K562 (cell line): ENCODE measurements around the gene BRD3OS. TPM values are rescaled to one million over a fixed set of nuclear protein-coding genes. Genes with fewer than 3 reads are reported as not detected.

Source experiments
- ATAC-seq: fragments of 200-7000 bp; cut with Tn5 transposase; 3 replicates; pipeline ENCODE4 v1.9.1; 2020; ENCODE audit warnings: moderate library complexity
- BruUV-seq: library from RNA; stranded (reverse); fragments of 400-500 nt; replicated peaks from 2 replicates; lab custom pipeline; 2021; lab: Mats Ljungman, UMichigan
- CTCF ChIA-PET: fragments of 300-600 bp; formaldehyde crosslinking; extraction: SDS; loops from one replicate; lab custom pipeline; 2021; ENCODE audit warnings: low intra/inter-chr PET ratio; lab: Yijun Ruan, JAX
- POLR2A ChIA-PET: fragments of 300-600, 350-650 bp; sonication (Branson Sonifier 250); formaldehyde crosslinking; extraction: SDS; loops from one replicate; lab custom pipeline; 2021; ENCODE audit warnings: antibody characterized with exemption, inconsistent platforms; lab: Yijun Ruan, JAX
- DNase-seq, 4 experiments: peaks; one replicate each; pipeline versions ENCODE4 v3.0.0 to v3.0.0-alpha.2; 2011 to 2018; ENCODE audit warnings: low spot score in 3 of 4, mixed read lengths in 3 of 4; ENCODE audit errors: extremely low read depth in 1 of 4
- FAIRE-seq: peaks from 2 replicates; lab custom pipeline; 2011; peaks lifted over from hg19 to GRCh38; lab: Jason Lieb, UNC
- H2AFZ ChIP-seq: 2 replicates; pipeline ENCODE4 v1.6.0; 2011; ENCODE audit warnings: low read depth, low read length, control low read depth, inconsistent platforms
- H3K27ac ChIP-seq: fragments of 200-600 bp; 3 replicates; pipeline ENCODE4 v1.8.0; 2011; ENCODE audit warnings: low read depth, mild to moderate bottlenecking, control low read depth, inconsistent platforms, low read length, moderate library complexity, mixed read lengths; ENCODE audit errors: extremely low read depth
- H3K27me3 ChIP-seq, 2 experiments: fragments of 300-600 bp in 1 of 2; 2 replicates in 1 of 2; 3 replicates in 1 of 2; pipeline versions ENCODE4 v1.6.0 to v1.8.0; 2011; ENCODE audit warnings: inconsistent platforms in 2 of 2, low read length in 2 of 2, mild to moderate bottlenecking in 1 of 2, mixed read lengths in 1 of 2, moderate library complexity in 1 of 2; ENCODE audit not compliant: control insufficient read depth in 2 of 2, insufficient read depth in 2 of 2
- H3K36me3 ChIP-seq: fragments of 300-600 bp; 3 replicates; pipeline ENCODE4 v1.8.0; 2011; ENCODE audit warnings: mild to moderate bottlenecking, low read length, inconsistent platforms; ENCODE audit not compliant: control insufficient read depth, insufficient read depth
- H3K4me1 ChIP-seq, 2 experiments: fragments of 200-600 bp in 1 of 2; replicated peaks in 1 of 2; 2 replicates in 1 of 2; 3 replicates in 1 of 2; pipeline versions ENCODE4 v1.5.1 to v1.8.0; 2011; ENCODE audit warnings: inconsistent platforms in 2 of 2, low read length in 2 of 2, mild to moderate bottlenecking in 1 of 2, mixed read lengths in 1 of 2, moderate library complexity in 1 of 2; ENCODE audit not compliant: control insufficient read depth in 2 of 2, insufficient read depth in 2 of 2
- H3K4me2 ChIP-seq: 2 replicates; pipeline ENCODE4 v1.6.1; 2011; ENCODE audit warnings: low read length, control low read depth, inconsistent platforms, mixed read lengths; ENCODE audit not compliant: insufficient read depth
- H3K4me3 ChIP-seq: fragments of 200-600 bp; sonication (generic), shearing (Covaris generic); 2 replicates; pipeline ENCODE4 v1.5.1; 2016; ENCODE audit warnings: control low read depth, inconsistent platforms
- H3K79me2 ChIP-seq: fragments of 200-600 bp; 3 replicates; pipeline ENCODE4 v1.8.0; 2011; ENCODE audit warnings: low read length, inconsistent platforms; ENCODE audit not compliant: control insufficient read depth, insufficient read depth
- H3K9ac ChIP-seq, 2 experiments: 2 replicates each; pipeline versions ENCODE4 v1.6.0 to v1.6.1; 2011; ENCODE audit warnings: low read depth in 2 of 2, low read length in 2 of 2, control low read depth in 1 of 2, inconsistent platforms in 1 of 2, mild to moderate bottlenecking in 1 of 2, mixed read lengths in 1 of 2; ENCODE audit not compliant: insufficient read depth in 1 of 2
- H3K9me1 ChIP-seq: one replicate; pipeline ENCODE4 v1.6.0; 2011; ENCODE audit warnings: inconsistent platforms, mild to moderate bottlenecking, low read length, moderate library complexity; ENCODE audit not compliant: control insufficient read depth, insufficient read depth
- H3K9me3 ChIP-seq: replicated peaks from 2 replicates; pipeline ENCODE4 v1.5.1; 2011; ENCODE audit warnings: low read depth, low read length, inconsistent platforms; ENCODE audit not compliant: control insufficient read depth, insufficient read depth
- H4K20me1 ChIP-seq: replicated peaks from 2 replicates; pipeline ENCODE4 v1.6.1; 2011; ENCODE audit warnings: low read length, inconsistent platforms, mixed read lengths; ENCODE audit not compliant: control insufficient read depth, insufficient read depth
- ARNT ChIP-seq, 2 experiments: fragments of 450-650 bp; IDR thresholded peaks; 2 replicates each; pipeline ENCODE4 v1.6.1; 2016; ENCODE audit warnings: mild to moderate bottlenecking in 1 of 2
- CBFA2T3 ChIP-seq: fragments of 450-650 bp; IDR thresholded peaks from 2 replicates; pipeline ENCODE4 v1.6.1; 2017
- ELK1 ChIP-seq: sonication (generic); formaldehyde crosslinking; IDR thresholded peaks from 2 replicates; pipeline ENCODE4 v1.8.1; 2022; ENCODE audit warnings: missing genetic modification reagents
- EP400 ChIP-seq: fragments of 450-650 bp; IDR thresholded peaks from 2 replicates; pipeline ENCODE4 v1.6.1; 2017; ENCODE audit warnings: antibody characterized with exemption, mild to moderate bottlenecking, moderate library complexity
- ESRRB ChIP-seq: fragments of 250-450 bp; sonication (Bioruptor Pico); IDR thresholded peaks from 2 replicates; pipeline ENCODE4 v1.5.0; 2020; ENCODE audit warnings: mild to moderate bottlenecking, moderate library complexity, borderline replicate concordance
- ETS1 ChIP-seq: conservative IDR thresholded peaks from 2 replicates; pipeline ENCODE4 v1.6.1; 2011; ENCODE audit warnings: low read depth, mild to moderate bottlenecking, low read length; ENCODE audit not compliant: control insufficient read depth
- MIER1 ChIP-seq: fragments of 450-650 bp; IDR thresholded peaks from 2 replicates; pipeline ENCODE4 v1.6.1; 2016; ENCODE audit warnings: antibody characterized with exemption, mild to moderate bottlenecking, low read depth
- MYBL2 ChIP-seq, 2 experiments: fragments of 450-650 bp in 1 of 2; sonication (generic) in 1 of 2; formaldehyde crosslinking in 1 of 2; IDR thresholded peaks; 2 replicates each; pipeline versions ENCODE4 v1.6.1 to v1.8.1; 2017 to 2022; ENCODE audit warnings: borderline replicate concordance in 1 of 2, inconsistent platforms in 1 of 2, low read depth in 1 of 2, mild to moderate bottlenecking in 1 of 2, missing genetic modification reagents in 1 of 2, moderate library complexity in 1 of 2
- POLR2AphosphoS2 ChIP-seq: IDR thresholded peaks from 2 replicates; pipeline ENCODE4 v1.6.1; 2012; ENCODE audit warnings: low read length, improper control_type of control experiment
- POLR2H ChIP-seq: IDR thresholded peaks from 2 replicates; pipeline ENCODE4 v1.6.1; 2016; ENCODE audit warnings: missing genetic modification characterization, low read depth, mild to moderate bottlenecking, control low read depth, missing compliant biosample characterization, moderate library complexity
- SETDB1 ChIP-seq: IDR thresholded peaks from one replicate; pipeline ENCODE4 v1.6.1; 2012; ENCODE audit warnings: low read length, control low read depth, inconsistent platforms
- ZNF280B ChIP-seq: fragments of 250-450 bp; sonication (Bioruptor Pico); IDR thresholded peaks from 2 replicates; pipeline ENCODE4 v1.5.1; 2021; ENCODE audit warnings: mild to moderate bottlenecking
- ZNF512 ChIP-seq: IDR thresholded peaks from 2 replicates; pipeline ENCODE4 v1.6.1; 2016; ENCODE audit warnings: missing genetic modification characterization, missing compliant biosample characterization
- ZNF695 ChIP-seq: fragments of 450-650 bp; formaldehyde crosslinking; IDR thresholded peaks from 2 replicates; pipeline ENCODE4 v1.4.0; 2020; ENCODE audit warnings: mild to moderate bottlenecking, moderate library complexity
- ZNF696 ChIP-seq: fragments of 250-450 bp; sonication (Bioruptor Pico); conservative IDR thresholded peaks from 2 replicates; pipeline ENCODE4 v1.4.0; 2020; ENCODE audit warnings: mild to moderate bottlenecking, moderate library complexity
- ZNF785 ChIP-seq: fragments of 250-450 bp; sonication (Bioruptor Pico); IDR thresholded peaks from 2 replicates; pipeline ENCODE4 v1.4.0; 2020; ENCODE audit warnings: mild to moderate bottlenecking
- WGBS: fragments of 100-300 bp; shearing (Covaris generic); methylation state at CpG from one replicate; pipeline ENCODE4 v1.1.6; 2016; ENCODE audit warnings: low coverage, mixed read lengths; ENCODE audit not compliant: insufficient coverage; ENCODE audit errors: missing lambda C conversion rate; 5-methylcytosine and 5-hydroxymethylcytosine counted together
- in situ Hi-C: fragments of 300-500 bp; cut with MboI; formaldehyde crosslinking; loops from 4 replicates; pipeline ENCODE4 v1.15.0; 2018; ENCODE audit warnings: inconsistent platforms, mixed read lengths
- intact Hi-C: fragments of 100-400 bp; cut with micrococcal nuclease; formaldehyde crosslinking; loops from 2 replicates; pipeline ENCODE4 v1.14.2; 2022
- polyA plus RNA-seq, 8 experiments: library from polyadenylated mRNA; depleted of rRNA in 4 of 8; stranded (reverse) in 5 of 8; unstranded in 3 of 8; fragments of >200 nt; fragmentation: Nextera tagmentation in 2 of 8; fragmentation: Illumina TruSeq in 1 of 8; extraction: Ambion mirVana in 2 of 8; extraction: Trizol in 1 of 8; gene quantifications; 2 replicates each; pipeline versions ENCODE4 v1.2.1 to v1.2.3, GENCODE V29; 2011 to 2014; ENCODE audit warnings: inconsistent platforms in 1 of 8, missing spikeins in 1 of 8
- total RNA-seq, 7 experiments: library from RNA; depleted of rRNA in 6 of 7; stranded (reverse); fragments of >200 nt in 6 of 7; fragmentation: Illumina TruSeq in 2 of 7; extraction: Trizol in 2 of 7; gene quantifications; 2 replicates each; pipeline versions ENCODE4 v1.2.1 to v1.2.3, GENCODE V29; 2011 to 2021; ENCODE audit warnings: low replicate concordance in 1 of 7

BRD3OS gene
- total and polyA plus RNA-seq, 9 of the 15 experiments (the other 6 are each of a cell fraction or from before 2014, with no cell fraction given) = 1.1 to 8.7 (median 5.9) TPM

GRCh38 chr9:134026581-134026980, 1.3 kb downstream of the BRD3OS start (continued):
- no peak for TF ChIP-seq ETS1

GRCh38 chr9:134026981-134027380, 1.7 kb downstream of the BRD3OS start:
- ATAC-seq (no peak), FAIRE-seq (no peak), DNase-seq (no peak)
- H3K27me3 ChIP-seq = peaks cover 3 to 5% of the 10 kb centered on the region in 2 experiments; a peak in 1 of 5 replicates
- H2AFZ ChIP-seq = no peak overlapping the region
- H3K36me3 ChIP-seq = peaks cover 10% of the 10 kb centered on the region; the same call in 1 of the 3 replicates
- in situ Hi-C loops = no loop called here
- intact Hi-C loops = no loop called here
- no peaks in the 10 kb centered on the region for H4K20me1 ChIP-seq
- H3K79me2 ChIP-seq = no peaks in the 10 kb centered on the region
- BruUV-seq = TSS peak; percentile 70
- no peak overlapping the region for H3K9ac ChIP-seq
- POLR2A ChIA-PET = interaction anchor here (0.6 to 1.1 kb wide), 2 partner anchors 12 to 243 kb away, joined by 3 read pairs; no protein-coding TSS in a partner anchor
- no peak overlapping the region for H3K4me3 ChIP-seq
- H3K4me2 ChIP-seq = no peak overlapping the region
- no peaks in the 10 kb centered on the region for H3K9me3 ChIP-seq
- WGBS = 83% methylated on average over 8 of the region's 8 CpGs
- CTCF ChIA-PET = no interaction called here
- H3K4me1 ChIP-seq = peaks cover 4 to 26% of the 10 kb centered on the region in 2 experiments; a peak in 3 of 5 replicates
- no peak overlapping the region for H3K27ac ChIP-seq
- no peaks in the 10 kb centered on the region for H3K9me1 ChIP-seq
- TF ChIP-seq ESRRB (CRISPR knock-in tag) = no peak
- no peak for TF ChIP-seq CBFA2T3
- TF ChIP-seq ELK1 (CRISPR knock-in tag) = no peak
- no peak for TF ChIP-seq SETDB1
- TF ChIP-seq ARNT (IDR thresholded peaks at IDR 0.05) = no peak
- no peak for TF ChIP-seq MYBL2 (IDR thresholded peaks at IDR 0.05; ENCODE audit: low read depth)
- TF ChIP-seq MYBL2 (CRISPR knock-in tag; IDR thresholded peaks at IDR 0.05; ENCODE audit: borderline replicate concordance) = no peak
- no peak for TF ChIP-seq MIER1
- no peak for TF ChIP-seq ZNF512 (tag)
- no peak for TF ChIP-seq ZNF280B
- no peak for TF ChIP-seq ZNF695 (CRISPR knock-in tag)
- TF ChIP-seq ZNF785 (CRISPR knock-in tag) = no peak
- no peak for TF ChIP-seq POLR2H
- no peak for TF ChIP-seq POLR2AphosphoS2
- no peak for TF ChIP-seq EP400
- TF ChIP-seq ZNF696 (CRISPR knock-in tag) = no peak
